Germinal center (tissue), 1 donor: ENCODE data around the gene ZNF576.
"Not testable (repeated sequence)": the region's sequence is repeated elsewhere in the genome, so short reads cannot be mapped to it uniquely, and the experiment has no call there.

Experiments
- DNase-seq: peaks from one replicate; pipeline ENCODE4 v3.0.0; 2012; ENCODE audit warnings: mixed read lengths, low spot score

Gene ZNF576

GRCh38 chr19:43575156-43575950 lies 21.0 kb upstream of the ZNF576 start, which contains the start of the genes PINLYP and XRCC1:
Gene PINLYP, plus strand, starts transcription at chr19:43575801. Its CDS starts 1,391 bp downstream, at chr19:43577192.
Gene XRCC1, minus strand, starts transcription at chr19:43575527. Its CDS starts 69 bp downstream, at chr19:43575458.
- peak; percentile 97 for DNase-seq

- DNase-seq: no peak
Measured at GRCh38 chr19:43575955-43576878, 20.2 kb upstream of the ZNF576 start.

- DNase-seq: no peak
Measured at GRCh38 chr19:43578787-43579186, 17.6 kb upstream of the ZNF576 start.

- no peak for DNase-seq
Measured at GRCh38 chr19:43581467-43581866, 14.9 kb upstream of the ZNF576 start.

GRCh38 chr19:43582495-43582894 lies 13.9 kb upstream of the ZNF576 start:
- no peak for DNase-seq

GRCh38 chr19:43584484-43584883 lies 11.9 kb upstream of the ZNF576 start:
- DNase-seq: no peak

GRCh38 chr19:43586346-43586745 lies 10.0 kb upstream of the ZNF576 start:
- DNase-seq: no peak

- not testable (repeated sequence) for DNase-seq
Measured at GRCh38 chr19:43587029-43587428, 9.4 kb upstream of the ZNF576 start.

- no peak for DNase-seq
Measured at GRCh38 chr19:43589277-43589676, 7.1 kb upstream of the ZNF576 start.

- peak; percentile 40 for DNase-seq
Measured at GRCh38 chr19:43589678-43590077, 6.7 kb upstream of the ZNF576 start.

GRCh38 chr19:43591904-43592772 lies 4.3 kb upstream of the ZNF576 start:
- DNase-seq: no peak

- no peak for DNase-seq
Measured at GRCh38 chr19:43592800-43593350, 3.5 kb upstream of the ZNF576 start.

- no peak for DNase-seq
Measured at GRCh38 chr19:43594081-43594697, 2.2 kb upstream of the ZNF576 start.

GRCh38 chr19:43594710-43595604 lies 1.4 kb upstream of the ZNF576 start:
- DNase-seq: peak; percentile 63

- DNase-seq: no peak
Measured at GRCh38 chr19:43595605-43595998, 793 bp upstream of the ZNF576 start.

GRCh38 chr19:43596842-43597461 lies 557 bp downstream of the ZNF576 start:
- DNase-seq: no peak

- DNase-seq: no peak
Measured at GRCh38 chr19:43597876-43598275, 1.5 kb downstream of the ZNF576 start.

GRCh38 chr19:43598445-43599240 lies 2.2 kb downstream of the ZNF576 start:
- no peak for DNase-seq
